GM12878 (cell line): ENCODE results near the gene CAMTA1. TPM values are rescaled to one million over a fixed set of nuclear protein-coding genes. Genes with fewer than 3 reads are reported as not detected.
A peak's percentile ranks its signal among the peaks of the same experiment; 100 is the strongest.

ENCODE experiments used
- ATAC-seq: fragments of 200-7000 bp; cut with Tn5 transposase; 3 replicates; pipeline ENCODE4 v1.9.1; 2020; ENCODE audit warnings: mild to moderate bottlenecking, moderate library complexity
- BruUV-seq: library from RNA; stranded (reverse); fragments of 400-500 nt; replicated peaks from 2 replicates; lab custom pipeline; 2021; lab: Mats Ljungman, UMichigan
- CTCF ChIA-PET: fragments of 300-600 bp; sonication (Branson Sonifier 250); formaldehyde crosslinking; extraction: SDS; loops from one replicate; lab custom pipeline; 2021; ENCODE audit warnings: inconsistent platforms; lab: Yijun Ruan, JAX
- POLR2A ChIA-PET: fragments of 350-600 bp; formaldehyde crosslinking; extraction: SDS; loops from one replicate; lab custom pipeline; 2021; ENCODE audit warnings: inconsistent platforms; lab: Charles Lee
- RAD21 ChIA-PET: fragments of 300-600 bp; sonication (Branson Sonifier 250); formaldehyde crosslinking; loops from one replicate; lab custom pipeline; 2023; ENCODE audit warnings: antibody characterized with exemption; ENCODE audit not compliant: unreplicated experiment; lab: Charles Lee
- SMC1A ChIA-PET: fragments of 300-600 bp; sonication (Branson Sonifier 250); formaldehyde crosslinking; loops from one replicate; lab custom pipeline; 2023; ENCODE audit not compliant: unreplicated experiment, uncharacterized antibody; lab: Charles Lee
- DNase-seq: peaks from one replicate; pipeline ENCODE4 v3.0.0-alpha.2; 2011; ENCODE audit warnings: low read depth, low spot score
- FAIRE-seq: peaks from 3 replicates; lab custom pipeline; 2011; peaks lifted over from hg19 to GRCh38; lab: Jason Lieb, UNC
- H2AFZ ChIP-seq: 2 replicates; pipeline ENCODE4 v1.6.0; 2011; ENCODE audit warnings: low read depth, low read length, control low read depth; ENCODE audit not compliant: control insufficient read depth
- H3K27ac ChIP-seq: 2 replicates; pipeline ENCODE4 v1.5.1; 2011; ENCODE audit warnings: control low read depth; ENCODE audit not compliant: control insufficient read depth, insufficient read depth
- H3K27me3 ChIP-seq, 2 experiments: replicated peaks in 1 of 2; 2 replicates each; pipeline versions ENCODE4 v1.6.0 to v1.6.1; 2011; ENCODE audit warnings: low read length in 1 of 2; ENCODE audit not compliant: control insufficient read depth in 2 of 2, insufficient read depth in 2 of 2
- H3K36me3 ChIP-seq, 2 experiments: 2 replicates each; pipeline ENCODE4 v1.5.1; 2011; ENCODE audit warnings: low read length in 1 of 2; ENCODE audit not compliant: control insufficient read depth in 2 of 2, insufficient read depth in 2 of 2
- H3K4me1 ChIP-seq: 2 replicates; pipeline ENCODE4 v1.6.1; 2011; ENCODE audit warnings: mild to moderate bottlenecking, low read length, moderate library complexity, mixed read lengths; ENCODE audit not compliant: control insufficient read depth, insufficient read depth
- H3K4me2 ChIP-seq: 2 replicates; pipeline ENCODE4 v1.6.0; 2011; ENCODE audit warnings: control low read depth; ENCODE audit not compliant: control insufficient read depth, insufficient read depth
- H3K4me3 ChIP-seq: fragments of 200-600 bp; sonication (generic); 2 replicates; pipeline ENCODE4 v1.5.1; 2016
- H3K79me2 ChIP-seq: 2 replicates; pipeline ENCODE4 v1.6.0; 2011; ENCODE audit warnings: low read length; ENCODE audit not compliant: control insufficient read depth, insufficient read depth
- H3K9ac ChIP-seq: 2 replicates; pipeline ENCODE4 v1.8.0; 2011; ENCODE audit warnings: low read length, control low read depth, mixed read lengths; ENCODE audit not compliant: control insufficient read depth, insufficient read depth
- H3K9me3 ChIP-seq: replicated peaks from 3 replicates; pipeline ENCODE4 v1.5.1; 2011; ENCODE audit warnings: mild to moderate bottlenecking, low read length; ENCODE audit not compliant: control insufficient read depth, insufficient read depth
- H4K20me1 ChIP-seq: 2 replicates; pipeline ENCODE4 v1.6.0; 2011; ENCODE audit not compliant: control insufficient read depth, insufficient read depth
- BACH1 ChIP-seq: fragments of 450-650 bp; IDR thresholded peaks from 2 replicates; pipeline ENCODE4 v1.6.1; 2017; ENCODE audit warnings: mild to moderate bottlenecking, borderline replicate concordance
- CBFB ChIP-seq: IDR thresholded peaks from 2 replicates; pipeline ENCODE4 v1.6.1; 2016; ENCODE audit warnings: antibody characterized with exemption, low read depth
- CREM ChIP-seq: IDR thresholded peaks from 2 replicates; pipeline ENCODE4 v1.6.1; 2014; ENCODE audit warnings: antibody characterized with exemption, low read depth
- E2F4 ChIP-seq: IDR thresholded peaks from 2 replicates; pipeline ENCODE4 v1.6.1; 2012; ENCODE audit warnings: low read depth, low read length, improper control_type of control experiment
- EGR1 ChIP-seq, 2 experiments: IDR thresholded peaks; 1 replicate in 1 of 2; 2 replicates in 1 of 2; pipeline ENCODE4 v1.6.1; 2011 to 2012; ENCODE audit warnings: low read depth in 2 of 2, low read length in 2 of 2, borderline replicate concordance in 1 of 2, mild to moderate bottlenecking in 1 of 2, moderate library complexity in 1 of 2
- FOXM1 ChIP-seq: IDR thresholded peaks from 2 replicates; pipeline ENCODE4 v1.6.1; 2012; ENCODE audit warnings: low read depth, mild to moderate bottlenecking, inconsistent platforms, low read length, moderate library complexity
- GABPA ChIP-seq: IDR thresholded peaks from 2 replicates; pipeline ENCODE4 v1.6.1; 2014; ENCODE audit warnings: antibody characterized with exemption, low read depth, mild to moderate bottlenecking, inconsistent platforms
- IKZF1 ChIP-seq: fragments of 450-650 bp; conservative IDR thresholded peaks from 2 replicates; pipeline ENCODE4 v1.6.1; 2017; ENCODE audit warnings: antibody characterized with exemption, mild to moderate bottlenecking
- MLLT1 ChIP-seq: fragments of 450-650 bp; IDR thresholded peaks from 2 replicates; pipeline ENCODE4 v1.6.1; 2016; ENCODE audit warnings: mild to moderate bottlenecking
- NFIC ChIP-seq: IDR thresholded peaks from 2 replicates; pipeline ENCODE4 v1.6.1; 2012; ENCODE audit warnings: low read depth, mild to moderate bottlenecking, inconsistent platforms, low read length, moderate library complexity
- NKRF ChIP-seq: fragments of 450-650 bp; conservative IDR thresholded peaks from 2 replicates; pipeline ENCODE4 v1.6.1; 2017; ENCODE audit warnings: mild to moderate bottlenecking, moderate library complexity
- PAX5 ChIP-seq: IDR thresholded peaks from 2 replicates; pipeline ENCODE4 v1.6.1; 2011; ENCODE audit warnings: low read depth, low read length, borderline replicate concordance
- SP1 ChIP-seq: IDR thresholded peaks from one replicate; pipeline ENCODE4 v1.6.1; 2011; ENCODE audit warnings: low read depth, low read length
- TCF12 ChIP-seq: IDR thresholded peaks from 2 replicates; pipeline ENCODE4 v1.6.1; 2011; ENCODE audit warnings: low read depth, mild to moderate bottlenecking, low read length
- TCF3 ChIP-seq: IDR thresholded peaks from 2 replicates; pipeline ENCODE4 v1.6.1; 2012; ENCODE audit warnings: low read depth, mild to moderate bottlenecking, low read length, borderline replicate concordance; ENCODE audit not compliant: insufficient read depth
- WRNIP1 ChIP-seq: IDR thresholded peaks from 2 replicates; pipeline ENCODE4 v1.6.1; 2011; ENCODE audit warnings: low read depth, low read length, improper control_type of control experiment, borderline replicate concordance
- ZNF24 ChIP-seq: fragments of 450-650 bp; IDR thresholded peaks from 2 replicates; pipeline ENCODE4 v1.6.1; 2017; ENCODE audit warnings: antibody characterized with exemption, mild to moderate bottlenecking
- ZZZ3 ChIP-seq: IDR thresholded peaks from 2 replicates; pipeline ENCODE4 v1.6.1; 2011; ENCODE audit warnings: low read depth; ENCODE audit not compliant: control insufficient read depth, insufficient read length
- WGBS: methylation state at CpG from one replicate; pipeline ENCODE4 v1.1.6; 2016; ENCODE audit warnings: low lambda C conversion rate; ENCODE audit not compliant: insufficient replicate concordance, insufficient coverage; ENCODE audit errors: missing lambda C conversion rate; 5-methylcytosine and 5-hydroxymethylcytosine counted together
- in situ Hi-C: fragments of 300-500 bp; cut with MboI; formaldehyde crosslinking; loops from 9 replicates; pipeline ENCODE4 v1.14.3; 2018; ENCODE audit warnings: mixed read lengths
- intact Hi-C: fragments of 100-400 bp; cut with micrococcal nuclease; formaldehyde crosslinking; loops from one replicate; pipeline ENCODE4 v1.14.2; 2022; ENCODE audit not compliant: unreplicated experiment
- polyA plus RNA-seq, 11 experiments: library from polyadenylated mRNA; depleted of rRNA in 4 of 11; unstranded in 6 of 11; stranded (reverse) in 5 of 11; fragments of >200 nt; fragmentation: Nextera tagmentation in 4 of 11; fragmentation: Illumina TruSeq in 1 of 11; extraction: Ambion mirVana in 4 of 11; extraction: Trizol in 1 of 11; gene quantifications; 1 replicate in 1 of 11; 2 replicates in 10 of 11; pipeline versions ENCODE4 v1.2.1 to v1.2.3, GENCODE V29; 2011 to 2016; ENCODE audit warnings: inconsistent platforms in 2 of 11, missing spikeins in 2 of 11, low read depth in 1 of 11
- total RNA-seq, 4 experiments: library from RNA; depleted of rRNA in 3 of 4; stranded (reverse); fragments of >200 nt in 3 of 4; fragmentation: Illumina TruSeq in 1 of 4; extraction: Trizol in 1 of 4; gene quantifications; 2 replicates each; pipeline versions ENCODE4 v1.2.1 to v1.2.3, GENCODE V29; 2013 to 2021
- TF ChIP-seq, protein P1 (sequence below): fragments of 450-650 bp; IDR thresholded peaks from 2 replicates; pipeline ENCODE4 v1.6.1; 2017; ENCODE audit warnings: borderline replicate concordance

The CAMTA1 gene
- total and polyA plus RNA-seq, 10 of the 15 experiments (the other 5 are each of a cell fraction or from before 2014, with no cell fraction given): 37.7 to 148 (median 76.4) TPM

- ATAC-seq: peak; percentile 53
- BruUV-seq: no TSS peak
- ChIA-PET SMC1A (no interaction called here), POLR2A (interaction anchor here (0.6 kb wide), 1 partner anchor 51 kb away, joined by 4 read pairs; no protein-coding TSS in a partner anchor), RAD21 (no interaction called here), CTCF (no interaction called here)
- Histone ChIP-seq H2AFZ (no peak overlapping the region), H3K9ac (no peak overlapping the region), H3K79me2 (no peaks in the 10 kb centered on the region), H3K36me3 (no peaks in the 10 kb centered on the region), H3K9me3 (no peaks in the 10 kb centered on the region; the same call in 2 of the 3 replicates), H3K27ac (no peak overlapping the region), H3K4me2 (no peak overlapping the region), H3K4me3 (no peak overlapping the region), H4K20me1 (no peaks in the 10 kb centered on the region), H3K4me1 (no peaks in the 10 kb centered on the region), H3K27me3 (peaks cover 0 to 3% of the 10 kb centered on the region in 2 experiments; a peak in 2 of 4 replicates)
- no peak for DNase-seq
- FAIRE-seq: no peak
- 23% methylated on average over 14 of the region's 14 CpGs for WGBS
- intact Hi-C loops (no loop called here), in situ Hi-C loops (no loop called here)
- TF ChIP-seq TCF3 (peak; percentile 95), TCF12 (peak; percentile 93), EGR1 (IDR thresholded peaks at IDR 0.05; ENCODE audit: borderline replicate concordance in 1 of 2, low read depth in 2 of 2, low read length in 2 of 2) (0 out of 3 replicates have a peak, but pooled peaks of 1 of the 2 experiments have one; percentile 21), WRNIP1 (no peak), BACH1 (no peak), IKZF1 (peak; percentile 22; the same call in 1 of the 2 replicates), FOXM1 (no peak), ZZZ3 (no peak), NKRF (no peak), MLLT1 (no peak), CREM (peak; percentile 35; the same call in 1 of the 2 replicates), PAX5 (peak; percentile 39; the same call in 1 of the 2 replicates), GABPA (no peak), NFIC (no peak), E2F4 (no peak), ZNF24 (no peak), SP1 (peak; percentile 29), CBFB (no peak)
- TF ChIP-seq, protein P1, sequence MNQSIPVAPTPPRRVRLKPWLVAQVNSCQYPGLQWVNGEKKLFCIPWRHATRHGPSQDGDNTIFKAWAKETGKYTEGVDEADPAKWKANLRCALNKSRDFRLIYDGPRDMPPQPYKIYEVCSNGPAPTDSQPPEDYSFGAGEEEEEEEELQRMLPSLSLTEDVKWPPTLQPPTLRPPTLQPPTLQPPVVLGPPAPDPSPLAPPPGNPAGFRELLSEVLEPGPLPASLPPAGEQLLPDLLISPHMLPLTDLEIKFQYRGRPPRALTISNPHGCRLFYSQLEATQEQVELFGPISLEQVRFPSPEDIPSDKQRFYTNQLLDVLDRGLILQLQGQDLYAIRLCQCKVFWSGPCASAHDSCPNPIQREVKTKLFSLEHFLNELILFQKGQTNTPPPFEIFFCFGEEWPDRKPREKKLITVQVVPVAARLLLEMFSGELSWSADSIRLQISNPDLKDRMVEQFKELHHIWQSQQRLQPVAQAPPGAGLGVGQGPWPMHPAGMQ: no peak
Measured at GRCh38 chr1:7478809-7479499, 693.7 kb downstream of the CAMTA1 start.
